NCI-H2227 (cell line): ENCODE data around the gene LIPI.
"Not testable (repeated sequence)": the region's sequence is repeated elsewhere in the genome, so short reads cannot be mapped to it uniquely, and the experiment has no call there.

ENCODE experiments used
- DNase-seq: peaks from one replicate; lab custom pipeline; 2025; ENCODE audit not compliant: unreplicated experiment; lab: John Stamatoyannopoulos, UW

The LIPI gene

GRCh38 chr21:14074177-14074576 is 136.6 kb downstream of the LIPI start:
- DNase-seq = no peak

- no peak for DNase-seq
These were observed 137.1 kb downstream of the LIPI start for GRCh38 chr21:14073615-14074014.

GRCh38 chr21:14072761-14073535 is 137.8 kb downstream of the LIPI start:
- no peak for DNase-seq

- DNase-seq = no peak
These were observed 138.6 kb downstream of the LIPI start for GRCh38 chr21:14071902-14072734.

DNA sequence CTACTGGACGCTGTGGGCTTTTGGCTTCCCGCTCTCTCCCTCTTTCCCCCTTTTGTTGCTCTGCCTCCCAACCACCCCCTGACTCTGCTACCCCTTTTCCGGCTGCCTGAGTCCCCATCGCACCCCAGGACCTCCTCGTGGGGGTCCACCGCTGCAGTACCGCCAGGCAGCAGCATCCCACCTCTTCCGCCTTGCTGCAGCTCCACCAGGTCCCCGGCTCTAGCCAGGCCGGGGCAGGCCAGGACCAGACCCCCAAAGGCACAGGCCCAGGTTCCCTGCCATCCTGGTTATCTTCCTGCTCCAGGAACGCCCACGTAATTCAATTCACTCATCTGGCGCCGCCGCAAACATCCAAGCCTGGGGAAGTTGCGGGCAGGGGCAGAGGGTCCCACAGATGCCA is 139.8 kb downstream of the LIPI start:
- DNase-seq = no peak

- no peak for DNase-seq
These were observed 140.5 kb downstream of the LIPI start for GRCh38 chr21:14070049-14070893.

DNA sequence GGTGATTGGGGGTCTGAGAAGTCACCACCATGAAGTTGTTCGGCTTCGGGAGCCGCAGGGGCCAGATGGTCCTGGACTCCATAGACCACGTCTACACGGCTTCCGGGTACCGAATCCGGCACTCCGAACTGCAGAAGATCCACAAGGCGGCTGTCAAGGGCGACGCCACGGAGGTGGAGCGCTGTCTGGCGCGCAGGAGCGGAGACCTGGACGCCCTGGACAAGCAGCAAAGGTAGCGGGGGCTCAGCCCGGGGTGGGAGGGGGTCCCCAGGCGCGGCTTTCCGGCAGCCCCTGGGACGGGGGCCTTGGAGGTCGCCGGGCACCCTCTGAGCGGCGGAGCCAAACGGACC is 146.5 kb downstream of the LIPI start:
- DNase-seq = no peak

DNA sequence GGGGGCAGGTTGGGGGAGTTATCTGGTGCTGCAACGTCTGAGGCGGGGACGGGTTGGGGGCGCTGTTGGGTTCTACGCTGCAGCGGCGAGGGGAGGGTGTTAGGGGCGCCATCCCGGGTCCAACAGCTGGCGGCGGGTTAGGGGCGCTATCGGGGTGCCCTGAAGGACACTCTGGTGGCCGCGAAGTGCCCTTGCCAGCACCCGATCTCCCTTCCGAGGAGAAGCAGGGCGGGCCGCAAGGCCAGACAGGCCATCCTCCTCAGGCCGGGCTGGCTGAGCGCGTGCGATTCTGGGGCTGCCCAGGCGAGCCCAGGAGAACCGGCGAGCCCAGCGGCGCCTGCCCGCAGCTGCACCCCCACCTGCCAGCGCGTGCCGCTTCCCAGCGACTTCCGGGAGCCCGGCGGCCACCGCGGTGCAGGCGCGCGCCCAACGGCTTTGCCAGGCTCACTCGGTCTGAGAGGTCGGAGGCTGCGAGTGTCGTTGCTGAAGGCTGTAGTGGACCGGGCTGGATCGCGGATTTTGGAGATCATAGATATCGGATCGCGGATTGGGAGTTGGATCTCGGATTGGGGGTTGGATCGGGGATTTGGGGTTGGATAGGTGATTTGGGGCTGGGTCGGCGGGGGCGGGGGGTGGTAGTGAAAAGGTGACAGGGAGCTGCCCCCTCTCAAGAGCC is 147.0 kb downstream of the LIPI start:
- not testable (repeated sequence) for DNase-seq

- DNase-seq = not testable (repeated sequence)
These were observed 148.1 kb downstream of the LIPI start for GRCh38 chr21:14062684-14063083.

GRCh38 chr21:14061820-14062219 is 148.9 kb downstream of the LIPI start:
- DNase-seq = not testable (repeated sequence)

GRCh38 chr21:14058995-14059627 is 151.6 kb downstream of the LIPI start:
- not testable (repeated sequence) for DNase-seq
